Neuronal stem cell (in vitro differentiated cells): ENCODE results near the gene ATP1B3.

Experiments used
- DNase-seq: peaks from one replicate; pipeline ENCODE4 v3.0.0-alpha.2; 2013; ENCODE audit warnings: low spot score
- H2AFZ ChIP-seq: one replicate; pipeline ENCODE4 v1.6.1; 2013; ENCODE audit warnings: mild to moderate bottlenecking, low read length, inconsistent platforms
- H2AK5ac ChIP-seq: 2 replicates; pipeline ENCODE4 v1.6.1; 2013; ENCODE audit warnings: low read depth, mild to moderate bottlenecking, inconsistent platforms, low read length, moderate library complexity, mixed read lengths
- H2BK120ac ChIP-seq: 2 replicates; pipeline ENCODE4 v1.6.1; 2013; ENCODE audit warnings: low read depth, mild to moderate bottlenecking, inconsistent platforms, low read length, moderate library complexity, mixed read lengths
- H2BK12ac ChIP-seq: one replicate; pipeline ENCODE4 v1.6.1; 2013; ENCODE audit warnings: low read length, inconsistent platforms
- H2BK15ac ChIP-seq: 2 replicates; pipeline ENCODE4 v1.6.1; 2013; ENCODE audit warnings: mild to moderate bottlenecking, low read length, inconsistent platforms, mixed read lengths
- H2BK5ac ChIP-seq: one replicate; pipeline ENCODE4 v1.6.1; 2013; ENCODE audit warnings: inconsistent platforms, mild to moderate bottlenecking, low read length, moderate library complexity
- H3K14ac ChIP-seq: one replicate; pipeline ENCODE4 v1.6.1; 2013; ENCODE audit warnings: low read length, inconsistent platforms
- H3K18ac ChIP-seq: 2 replicates; pipeline ENCODE4 v1.6.1; 2013; ENCODE audit warnings: low read length, inconsistent platforms
- H3K23ac ChIP-seq: 2 replicates; pipeline ENCODE4 v1.6.1; 2013; ENCODE audit warnings: low read depth, mild to moderate bottlenecking, mixed read lengths, low read length, inconsistent platforms; ENCODE audit not compliant: poor library complexity
- H3K27ac ChIP-seq: replicated peaks from 3 replicates; pipeline ENCODE4 v1.5.1; 2013; ENCODE audit warnings: low read length, inconsistent platforms
- H3K27me3 ChIP-seq, 3 experiments: 2 replicates each; pipeline ENCODE4 v1.6.1; 2013; ENCODE audit warnings: low read length in 3 of 3, mild to moderate bottlenecking in 2 of 3, inconsistent platforms in 1 of 3, low read depth in 1 of 3, mixed read lengths in 1 of 3, moderate library complexity in 1 of 3; ENCODE audit not compliant: control insufficient read depth in 3 of 3, insufficient read depth in 3 of 3
- H3K36me3 ChIP-seq, 2 donors: replicated peaks in 1 of 2; 2 replicates each; pipeline ENCODE4 v1.6.1; 2013; ENCODE audit warnings: low read length in 2 of 2; ENCODE audit not compliant: control insufficient read depth in 2 of 2, insufficient read depth in 2 of 2
- H3K4ac ChIP-seq: 2 replicates; pipeline ENCODE4 v1.6.1; 2013; ENCODE audit warnings: inconsistent platforms, mild to moderate bottlenecking, low read length, moderate library complexity
- H3K4me1 ChIP-seq, 2 donors: 1 replicate in 1 of 2; 2 replicates in 1 of 2; pipeline ENCODE4 v1.6.1; 2013; ENCODE audit warnings: low read length in 2 of 2, low read depth in 1 of 2; ENCODE audit not compliant: control insufficient read depth in 2 of 2, insufficient read depth in 1 of 2
- H3K4me2 ChIP-seq: one replicate; pipeline ENCODE4 v1.6.1; 2013; ENCODE audit warnings: mild to moderate bottlenecking, low read length, inconsistent platforms; ENCODE audit not compliant: insufficient read depth, poor library complexity, severe bottlenecking
- H3K4me3 ChIP-seq, 2 donors: 2 replicates each; pipeline ENCODE4 v1.5.1; 2013; ENCODE audit warnings: low read length in 2 of 2, mild to moderate bottlenecking in 2 of 2, inconsistent platforms in 1 of 2, moderate library complexity in 1 of 2
- H3K79me1 ChIP-seq: one replicate; pipeline ENCODE4 v1.6.1; 2013; ENCODE audit warnings: low read depth, mild to moderate bottlenecking, inconsistent platforms, low read length, moderate library complexity
- H3K9ac ChIP-seq: one replicate; pipeline ENCODE4 v1.6.1; 2013; ENCODE audit warnings: mild to moderate bottlenecking, low read depth, low read length, inconsistent platforms; ENCODE audit not compliant: poor library complexity
- H3K9me3 ChIP-seq, 2 donors: replicated peaks in 1 of 2; 2 replicates each; pipeline versions ENCODE3 to v1.6.1; 2013; ENCODE audit warnings: low read length in 2 of 2, mild to moderate bottlenecking in 2 of 2, inconsistent platforms in 1 of 2, low read depth in 1 of 2, mixed read lengths in 1 of 2, moderate library complexity in 1 of 2; ENCODE audit not compliant: control insufficient read depth in 2 of 2, insufficient read depth in 1 of 2
- H4K8ac ChIP-seq: one replicate; pipeline ENCODE4 v1.6.1; 2013; ENCODE audit warnings: low read depth, mild to moderate bottlenecking, inconsistent platforms, low read length, moderate library complexity
- H4K91ac ChIP-seq: one replicate; pipeline ENCODE4 v1.6.1; 2013; ENCODE audit warnings: low read length, low read depth, mild to moderate bottlenecking, inconsistent platforms; ENCODE audit not compliant: poor library complexity
- WGBS, 2 donors: extraction: QIAGEN DNeasy Blood & Tissue Kit; methylation state at CpG; one replicate each; pipeline ENCODE4 v1.1.7; 2013; ENCODE audit warnings: missing lambda C conversion rate in 2 of 2, mixed read lengths in 1 of 2; ENCODE audit not compliant: insufficient read length in 2 of 2, insufficient replicate concordance in 1 of 2; ENCODE audit errors: extremely low coverage in 2 of 2; 5-methylcytosine and 5-hydroxymethylcytosine counted together

The ATP1B3 gene

DNA sequence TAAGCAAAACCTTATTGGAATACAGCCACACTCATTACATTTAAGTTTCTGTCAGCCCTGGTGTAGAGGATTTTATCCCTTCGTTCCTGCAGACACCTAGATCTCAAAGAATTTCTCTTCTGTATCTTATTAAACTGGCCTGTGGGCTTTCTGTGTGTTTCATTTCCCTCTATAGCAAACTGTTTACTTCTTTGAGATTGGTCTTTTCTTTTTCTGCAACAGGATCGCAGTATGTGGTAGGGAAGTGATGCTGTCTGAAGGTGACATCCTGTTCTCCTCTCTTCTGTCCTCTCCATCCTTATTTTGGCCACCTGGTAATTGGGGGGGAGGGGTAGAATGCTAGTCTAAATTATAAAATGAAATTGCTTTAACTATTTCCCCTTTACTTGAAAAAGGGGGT lies 25.5 kb downstream of the ATP1B3 start:
- no peak overlapping the region for H2AFZ ChIP-seq
- no peak overlapping the region for H4K91ac ChIP-seq
- no CpG with 5 or more reads among the region's 2 CpGs for WGBS, 2 donors
- H2BK15ac ChIP-seq, result no peak overlapping the region
- no peak overlapping the region for H3K4me2 ChIP-seq
- H2BK12ac ChIP-seq, result no peak overlapping the region
- H3K23ac ChIP-seq, result no peak overlapping the region
- no peak overlapping the region for H2AK5ac ChIP-seq
- peaks cover 6 to 44% of the 10 kb centered on the region in 2 donors for H3K36me3 ChIP-seq
- no peak overlapping the region for H3K18ac ChIP-seq
- no peaks in the 10 kb centered on the region for H3K4me1 ChIP-seq
- no peak overlapping the region for H3K14ac ChIP-seq
- H2BK5ac ChIP-seq, result no peak overlapping the region
- no peak overlapping the region for H3K9ac ChIP-seq
- peaks cover 7 to 16% of the 10 kb centered on the region in 2 donors for H3K9me3 ChIP-seq
- H3K79me1 ChIP-seq, result peaks cover 2% of the 10 kb centered on the region
- no peak overlapping the region for H3K4me3 ChIP-seq
- H3K4ac ChIP-seq, result no peak overlapping the region
- no peak overlapping the region for H4K8ac ChIP-seq
- no peak for DNase-seq
- H2BK120ac ChIP-seq, result no peak overlapping the region
- H3K27ac ChIP-seq, result no peak overlapping the region
- no peaks in the 10 kb centered on the region for H3K27me3 ChIP-seq

DNA sequence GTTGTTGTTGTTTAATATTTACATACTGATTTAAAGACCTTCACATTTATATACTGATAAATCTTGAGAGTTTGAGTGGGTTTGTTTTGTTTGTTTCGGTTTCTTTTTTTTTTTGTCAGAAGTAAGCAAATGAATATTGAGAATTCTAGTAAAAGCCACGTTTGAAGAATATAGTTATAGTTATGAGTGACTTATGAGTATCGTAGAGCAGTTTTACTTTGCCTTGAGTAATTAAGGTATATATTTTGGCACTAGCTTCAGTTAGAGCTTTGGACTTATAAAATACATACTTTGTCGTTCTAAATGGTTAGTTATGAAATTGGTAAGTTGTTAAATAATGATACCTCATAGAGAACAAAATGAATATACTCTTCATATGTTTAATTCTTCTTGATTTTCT lies 27.8 kb downstream of the ATP1B3 start:
- H2BK15ac ChIP-seq, result no peak overlapping the region
- H3K4ac ChIP-seq, result no peak overlapping the region
- H3K18ac ChIP-seq, result no peak overlapping the region
- no peak for DNase-seq
- no peak overlapping the region for H4K91ac ChIP-seq
- no peak overlapping the region for H3K9ac ChIP-seq
- H2BK12ac ChIP-seq, result no peak overlapping the region
- no peak overlapping the region for H4K8ac ChIP-seq
- H3K23ac ChIP-seq, result no peak overlapping the region
- H2BK120ac ChIP-seq, result no peak overlapping the region
- no peak overlapping the region for H2AFZ ChIP-seq
- H3K36me3 ChIP-seq, result peaks cover 4 to 52% of the 10 kb centered on the region in 2 donors
- no peak overlapping the region for H3K14ac ChIP-seq
- H2BK5ac ChIP-seq, result no peak overlapping the region
- H2AK5ac ChIP-seq, result no peak overlapping the region
- 100% methylated on average over 1 of the region's 4 CpGs; no CpG with 5 or more reads in 1 of the 2 donors for WGBS, 2 donors
- H3K27me3 ChIP-seq, result no peaks in the 10 kb centered on the region
- peaks cover 2% of the 10 kb centered on the region for H3K79me1 ChIP-seq
- H3K4me1 ChIP-seq, result no peaks in the 10 kb centered on the region
- H3K4me2 ChIP-seq, result no peak overlapping the region
- no peak overlapping the region for H3K4me3 ChIP-seq
- peaks cover 5 to 11% of the 10 kb centered on the region in 2 donors for H3K9me3 ChIP-seq
- H3K27ac ChIP-seq, result no peak overlapping the region

DNA sequence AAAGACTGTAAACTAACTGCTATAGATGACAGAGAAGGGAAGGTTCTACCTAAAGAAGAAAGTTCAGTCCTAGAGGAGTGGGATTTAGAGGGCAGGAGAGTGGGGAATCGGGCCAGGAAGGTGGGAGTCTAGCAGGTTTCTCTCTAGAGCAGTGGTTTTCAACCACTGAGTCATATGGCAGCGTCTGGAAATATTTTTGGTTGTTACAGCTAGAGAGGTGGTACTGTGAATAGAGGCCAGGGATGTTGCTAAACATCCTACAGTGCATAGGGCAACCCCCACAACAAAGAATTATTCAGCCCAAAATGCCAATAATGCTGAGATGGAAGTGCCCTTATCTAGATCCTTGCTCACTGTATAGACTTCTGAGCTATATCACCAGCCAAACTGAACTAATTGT lies 28.7 kb downstream of the ATP1B3 start:
- no peaks in the 10 kb centered on the region for H3K27me3 ChIP-seq
- no peak overlapping the region for H2BK5ac ChIP-seq
- H2BK120ac ChIP-seq, result no peak overlapping the region
- no peak overlapping the region for H2BK15ac ChIP-seq
- H3K27ac ChIP-seq, result peak overlapping the region; percentile 9
- no peak overlapping the region for H3K9ac ChIP-seq
- no peak for DNase-seq
- H2AK5ac ChIP-seq, result no peak overlapping the region
- H3K14ac ChIP-seq, result no peak overlapping the region
- no peak overlapping the region for H3K23ac ChIP-seq
- no peak overlapping the region for H2AFZ ChIP-seq
- peaks cover 7 to 61% of the 10 kb centered on the region in 2 donors for H3K36me3 ChIP-seq
- no peak overlapping the region for H4K8ac ChIP-seq
- no peak overlapping the region for H3K18ac ChIP-seq
- H3K79me1 ChIP-seq, result peaks cover 2% of the 10 kb centered on the region
- H4K91ac ChIP-seq, result no peak overlapping the region
- H3K4ac ChIP-seq, result no peak overlapping the region
- no peaks in the 10 kb centered on the region for H3K4me1 ChIP-seq
- H3K9me3 ChIP-seq, result peaks cover 1 to 5% of the 10 kb centered on the region in 2 donors
- no peak overlapping the region for H3K4me3 ChIP-seq
- H3K4me2 ChIP-seq, result no peak overlapping the region
- no peak overlapping the region for H2BK12ac ChIP-seq
- WGBS, 2 donors, result no CpG with 5 or more reads among the region's 2 CpGs

- peaks cover 4% of the 10 kb centered on the region for H3K79me1 ChIP-seq
- no peak overlapping the region for H3K27ac ChIP-seq
- H2AFZ ChIP-seq, result no peak overlapping the region
- no peak overlapping the region for H2BK120ac ChIP-seq
- no peak overlapping the region for H4K91ac ChIP-seq
- no peak overlapping the region for H3K9ac ChIP-seq
- H3K4me1 ChIP-seq, result no peaks in the 10 kb centered on the region
- peaks cover 0 to 9% of the 10 kb centered on the region in 2 donors for H3K9me3 ChIP-seq
- no peaks in the 10 kb centered on the region for H3K27me3 ChIP-seq
- no peak overlapping the region for H3K4me3 ChIP-seq
- H3K36me3 ChIP-seq, result peaks cover 13 to 93% of the 10 kb centered on the region in 2 donors
- no peak overlapping the region for H2BK12ac ChIP-seq
- no peak overlapping the region for H3K23ac ChIP-seq
- no peak overlapping the region for H3K18ac ChIP-seq
- no peak overlapping the region for H3K4ac ChIP-seq
- no peak overlapping the region for H2BK15ac ChIP-seq
- no peak overlapping the region for H2AK5ac ChIP-seq
- no peak overlapping the region for H3K14ac ChIP-seq
- H2BK5ac ChIP-seq, result no peak overlapping the region
- no peak overlapping the region for H4K8ac ChIP-seq
- H3K4me2 ChIP-seq, result no peak overlapping the region
- no peak for DNase-seq
Observed at GRCh38 chr3:141909408-141909807, 33.0 kb downstream of the ATP1B3 start.
